ENCODE results near the gene CDH23. TPM values are rescaled to one million over a fixed set of nuclear protein-coding genes. Genes with fewer than 3 reads are reported as not detected.

Gene CDH23
- total and polyA plus RNA-seq, 9 of the 15 experiments (the other 6 are each of a cell fraction or from before 2014, with no cell fraction given): 0.18 to 1.2 (median 0.47) TPM

DNA sequence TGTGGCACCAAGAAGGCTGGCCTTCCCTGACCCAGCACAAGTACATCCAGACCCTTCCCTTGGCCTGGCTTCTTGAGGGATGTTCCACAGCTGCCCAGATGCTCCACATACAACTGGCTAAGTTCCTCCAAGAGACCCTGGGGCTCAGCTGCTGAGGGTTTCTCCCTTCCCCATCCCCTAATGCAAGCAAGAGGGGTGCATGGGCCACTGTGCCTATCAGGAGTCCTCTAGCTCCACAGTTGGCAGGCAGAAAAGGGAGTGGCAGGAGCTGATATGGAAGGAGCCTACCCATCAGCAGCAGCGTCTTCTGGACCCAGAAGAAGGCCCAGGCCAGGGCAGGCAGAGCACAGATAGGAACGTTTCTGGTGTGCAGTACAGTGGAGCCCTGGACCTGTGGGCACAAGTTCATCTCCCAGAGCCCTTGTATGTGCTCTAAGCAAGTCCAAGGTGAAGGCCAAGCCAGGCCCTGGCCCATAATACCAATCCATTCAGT, 350.4 kb downstream of the CDH23 start (continued):
- TF ChIP-seq, protein P1, sequence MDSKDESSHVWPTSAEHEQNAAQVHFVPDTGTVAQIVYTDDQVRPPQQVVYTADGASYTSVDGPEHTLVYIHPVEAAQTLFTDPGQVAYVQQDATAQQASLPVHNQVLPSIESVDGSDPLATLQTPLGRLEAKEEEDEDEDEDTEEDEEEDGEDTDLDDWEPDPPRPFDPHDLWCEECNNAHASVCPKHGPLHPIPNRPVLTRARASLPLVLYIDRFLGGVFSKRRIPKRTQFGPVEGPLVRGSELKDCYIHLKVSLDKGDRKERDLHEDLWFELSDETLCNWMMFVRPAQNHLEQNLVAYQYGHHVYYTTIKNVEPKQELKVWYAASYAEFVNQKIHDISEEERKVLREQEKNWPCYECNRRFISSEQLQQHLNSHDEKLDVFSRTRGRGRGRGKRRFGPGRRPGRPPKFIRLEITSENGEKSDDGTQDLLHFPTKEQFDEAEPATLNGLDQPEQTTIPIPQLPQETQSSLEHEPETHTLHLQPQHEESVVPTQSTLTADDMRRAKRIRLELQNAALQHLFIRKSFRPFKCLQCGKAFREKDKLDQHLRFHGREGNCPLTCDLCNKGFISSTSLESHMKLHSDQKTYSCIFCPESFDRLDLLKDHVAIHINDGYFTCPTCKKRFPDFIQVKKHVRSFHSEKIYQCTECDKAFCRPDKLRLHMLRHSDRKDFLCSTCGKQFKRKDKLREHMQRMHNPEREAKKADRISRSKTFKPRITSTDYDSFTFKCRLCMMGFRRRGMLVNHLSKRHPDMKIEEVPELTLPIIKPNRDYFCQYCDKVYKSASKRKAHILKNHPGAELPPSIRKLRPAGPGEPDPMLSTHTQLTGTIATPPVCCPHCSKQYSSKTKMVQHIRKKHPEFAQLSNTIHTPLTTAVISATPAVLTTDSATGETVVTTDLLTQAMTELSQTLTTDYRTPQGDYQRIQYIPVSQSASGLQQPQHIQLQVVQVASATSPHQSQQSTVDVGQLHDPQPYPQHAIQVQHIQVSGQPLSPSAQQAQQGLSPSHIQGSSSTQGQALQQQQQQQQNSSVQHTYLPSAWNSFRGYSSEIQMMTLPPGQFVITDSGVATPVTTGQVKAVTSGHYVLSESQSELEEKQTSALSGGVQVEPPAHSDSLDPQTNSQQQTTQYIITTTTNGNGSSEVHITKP (IDR thresholded peaks at IDR 0.05; ENCODE audit: partially characterized antibody): no peak
- TF ChIP-seq, protein P2, sequence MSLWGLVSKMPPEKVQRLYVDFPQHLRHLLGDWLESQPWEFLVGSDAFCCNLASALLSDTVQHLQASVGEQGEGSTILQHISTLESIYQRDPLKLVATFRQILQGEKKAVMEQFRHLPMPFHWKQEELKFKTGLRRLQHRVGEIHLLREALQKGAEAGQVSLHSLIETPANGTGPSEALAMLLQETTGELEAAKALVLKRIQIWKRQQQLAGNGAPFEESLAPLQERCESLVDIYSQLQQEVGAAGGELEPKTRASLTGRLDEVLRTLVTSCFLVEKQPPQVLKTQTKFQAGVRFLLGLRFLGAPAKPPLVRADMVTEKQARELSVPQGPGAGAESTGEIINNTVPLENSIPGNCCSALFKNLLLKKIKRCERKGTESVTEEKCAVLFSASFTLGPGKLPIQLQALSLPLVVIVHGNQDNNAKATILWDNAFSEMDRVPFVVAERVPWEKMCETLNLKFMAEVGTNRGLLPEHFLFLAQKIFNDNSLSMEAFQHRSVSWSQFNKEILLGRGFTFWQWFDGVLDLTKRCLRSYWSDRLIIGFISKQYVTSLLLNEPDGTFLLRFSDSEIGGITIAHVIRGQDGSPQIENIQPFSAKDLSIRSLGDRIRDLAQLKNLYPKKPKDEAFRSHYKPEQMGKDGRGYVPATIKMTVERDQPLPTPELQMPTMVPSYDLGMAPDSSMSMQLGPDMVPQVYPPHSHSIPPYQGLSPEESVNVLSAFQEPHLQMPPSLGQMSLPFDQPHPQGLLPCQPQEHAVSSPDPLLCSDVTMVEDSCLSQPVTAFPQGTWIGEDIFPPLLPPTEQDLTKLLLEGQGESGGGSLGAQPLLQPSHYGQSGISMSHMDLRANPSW (CRISPR knock-in tag; IDR thresholded peaks at IDR 0.05): peak; percentile 79; the same call in 1 of the 2 replicates
- TF ChIP-seq, protein P3, sequence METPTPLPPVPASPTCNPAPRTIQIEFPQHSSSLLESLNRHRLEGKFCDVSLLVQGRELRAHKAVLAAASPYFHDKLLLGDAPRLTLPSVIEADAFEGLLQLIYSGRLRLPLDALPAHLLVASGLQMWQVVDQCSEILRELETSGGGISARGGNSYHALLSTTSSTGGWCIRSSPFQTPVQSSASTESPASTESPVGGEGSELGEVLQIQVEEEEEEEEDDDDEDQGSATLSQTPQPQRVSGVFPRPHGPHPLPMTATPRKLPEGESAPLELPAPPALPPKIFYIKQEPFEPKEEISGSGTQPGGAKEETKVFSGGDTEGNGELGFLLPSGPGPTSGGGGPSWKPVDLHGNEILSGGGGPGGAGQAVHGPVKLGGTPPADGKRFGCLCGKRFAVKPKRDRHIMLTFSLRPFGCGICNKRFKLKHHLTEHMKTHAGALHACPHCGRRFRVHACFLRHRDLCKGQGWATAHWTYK (CRISPR knock-in tag; IDR thresholded peaks at IDR 0.05): 0 out of 2 replicates have a peak, but pooled peaks have one; percentile 5
- TF ChIP-seq KDM1A (IDR thresholded peaks at IDR 0.05) (no peak), ZBTB1 (CRISPR knock-in tag; IDR thresholded peaks at IDR 0.05; ENCODE audit: borderline replicate concordance, low read depth) (no peak), ZNF311 (CRISPR knock-in tag; IDR thresholded peaks at IDR 0.05) (0 out of 2 replicates have a peak, but pooled peaks have one; percentile 3), YY1 (IDR thresholded peaks at IDR 0.05; ENCODE audit: borderline replicate concordance in 1 of 3, control insufficient read depth in 1 of 3, extremely low read depth in 1 of 3, insufficient read depth in 3 of 3, insufficient read length in 1 of 3, insufficient replicate concordance in 2 of 3, low read depth in 1 of 3, low read length in 2 of 3) (no peak), ZNF717 (CRISPR knock-in tag; IDR thresholded peaks at IDR 0.05) (0 out of 2 replicates have a peak, but pooled peaks have one; percentile 14), MEF2A (IDR thresholded peaks at IDR 0.05; ENCODE audit: control insufficient read depth, low read depth, low read length) (no peak), ZNF77 (CRISPR knock-in tag; IDR thresholded peaks at IDR 0.05) (no peak), HMGN3 (IDR thresholded peaks at IDR 0.05; ENCODE audit: borderline replicate concordance, extremely low read depth, insufficient read length, low read depth, low read length) (no peak), THRAP3 (IDR thresholded peaks at IDR 0.05; ENCODE audit: borderline replicate concordance) (no peak), RNF2 (IDR thresholded peaks at IDR 0.05) (no peak), KAT2B (IDR thresholded peaks at IDR 0.05; ENCODE audit: low read depth, low read length) (no peak), POLR2H (tag; IDR thresholded peaks at IDR 0.05; ENCODE audit: low read depth) (0 out of 2 replicates have a peak, but pooled peaks have one; percentile 3)
- TF ChIP-seq, protein P4, sequence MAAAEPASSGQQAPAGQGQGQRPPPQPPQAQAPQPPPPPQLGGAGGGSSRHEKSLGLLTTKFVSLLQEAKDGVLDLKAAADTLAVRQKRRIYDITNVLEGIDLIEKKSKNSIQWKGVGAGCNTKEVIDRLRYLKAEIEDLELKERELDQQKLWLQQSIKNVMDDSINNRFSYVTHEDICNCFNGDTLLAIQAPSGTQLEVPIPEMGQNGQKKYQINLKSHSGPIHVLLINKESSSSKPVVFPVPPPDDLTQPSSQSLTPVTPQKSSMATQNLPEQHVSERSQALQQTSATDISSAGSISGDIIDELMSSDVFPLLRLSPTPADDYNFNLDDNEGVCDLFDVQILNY (CRISPR knock-in tag; IDR thresholded peaks at IDR 0.05): peak; percentile 46; the same call in 1 of the 2 replicates
- TF ChIP-seq, protein P5, sequence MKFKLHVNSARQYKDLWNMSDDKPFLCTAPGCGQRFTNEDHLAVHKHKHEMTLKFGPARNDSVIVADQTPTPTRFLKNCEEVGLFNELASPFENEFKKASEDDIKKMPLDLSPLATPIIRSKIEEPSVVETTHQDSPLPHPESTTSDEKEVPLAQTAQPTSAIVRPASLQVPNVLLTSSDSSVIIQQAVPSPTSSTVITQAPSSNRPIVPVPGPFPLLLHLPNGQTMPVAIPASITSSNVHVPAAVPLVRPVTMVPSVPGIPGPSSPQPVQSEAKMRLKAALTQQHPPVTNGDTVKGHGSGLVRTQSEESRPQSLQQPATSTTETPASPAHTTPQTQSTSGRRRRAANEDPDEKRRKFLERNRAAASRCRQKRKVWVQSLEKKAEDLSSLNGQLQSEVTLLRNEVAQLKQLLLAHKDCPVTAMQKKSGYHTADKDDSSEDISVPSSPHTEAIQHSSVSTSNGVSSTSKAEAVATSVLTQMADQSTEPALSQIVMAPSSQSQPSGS (CRISPR knock-in tag; IDR thresholded peaks at IDR 0.05): no peak
